RWPE1 (cell line): ENCODE data around the gene OSTM1.

Experiments
- CTCF ChIA-PET: fragments of 350-600 bp; sonication (Branson Sonifier 250); formaldehyde crosslinking; extraction: SDS; loops from one replicate; lab custom pipeline; 2021; lab: Yijun Ruan, JAX
- POLR2A ChIA-PET: fragments of 400-600 bp; formaldehyde crosslinking; extraction: SDS; loops from one replicate; lab custom pipeline; 2020; ENCODE audit warnings: antibody characterized with exemption; ENCODE audit not compliant: low non-redundant PET; lab: Yijun Ruan, JAX
- DNase-seq: peaks from one replicate; pipeline ENCODE4 v3.0.0; 2012; ENCODE audit warnings: low spot score
- H3K27ac ChIP-seq: fragments of 450-650 bp; 2 replicates; pipeline ENCODE4 v1.5.1; 2017
- CTCF ChIP-seq: fragments of 450-650 bp; conservative IDR thresholded peaks from 2 replicates; pipeline ENCODE4 v1.5.1; 2017; ENCODE audit warnings: low read depth, mild to moderate bottlenecking

The OSTM1 gene

GRCh38 chr6:108068618-108069017 lies 5.9 kb downstream of the OSTM1 start:
- TF ChIP-seq CTCF: no peak
- H3K27ac ChIP-seq: no peak overlapping the region
- ChIA-PET CTCF (no interaction called here), POLR2A (no interaction called here)
- no peak for DNase-seq

GRCh38 chr6:108068182-108068581 lies 6.4 kb downstream of the OSTM1 start:
- H3K27ac ChIP-seq: no peak overlapping the region
- TF ChIP-seq CTCF: no peak
- no peak for DNase-seq
- ChIA-PET POLR2A (no interaction called here), CTCF (no interaction called here)

GRCh38 chr6:108052706-108053105 lies 21.8 kb downstream of the OSTM1 start:
- no peak for TF ChIP-seq CTCF
- POLR2A ChIA-PET: no interaction called here
- CTCF ChIA-PET: interaction anchor here (0.7 kb wide), 1 partner anchor 1138 kb away, joined by 3 read pairs; no protein-coding TSS in a partner anchor
- no peak for DNase-seq
- H3K27ac ChIP-seq: no peak overlapping the region

GRCh38 chr6:108051481-108051880 lies 23.1 kb downstream of the OSTM1 start:
- H3K27ac ChIP-seq: no peak overlapping the region
- no peak for TF ChIP-seq CTCF
- ChIA-PET POLR2A (no interaction called here), CTCF (interaction anchor here (0.6 kb wide), 1 partner anchor 72 kb away, joined by 3 read pairs; no protein-coding TSS in a partner anchor)
- DNase-seq: no peak

- no peak for DNase-seq
- ChIA-PET POLR2A (no interaction called here), CTCF (interaction anchor here (0.5 kb wide), 1 partner anchor 191 kb away, joined by 4 read pairs; no protein-coding TSS in a partner anchor)
- TF ChIP-seq CTCF: no peak
- H3K27ac ChIP-seq: no peak overlapping the region
Observed at GRCh38 chr6:108039681-108040080, 34.9 kb downstream of the OSTM1 start.

- no peak for DNase-seq
- no peak overlapping the region for H3K27ac ChIP-seq
- CTCF ChIA-PET: no interaction called here
- POLR2A ChIA-PET: no interaction called here
- TF ChIP-seq CTCF: no peak
Observed at GRCh38 chr6:108036884-108037283, 37.7 kb downstream of the OSTM1 start.
